ENCODE measurements around the gene SERPINA3.

GRCh38 chr14:94571395-94571794 lies 40.8 kb upstream of the SERPINA3 start:
- TF ChIP-seq, protein P1, sequence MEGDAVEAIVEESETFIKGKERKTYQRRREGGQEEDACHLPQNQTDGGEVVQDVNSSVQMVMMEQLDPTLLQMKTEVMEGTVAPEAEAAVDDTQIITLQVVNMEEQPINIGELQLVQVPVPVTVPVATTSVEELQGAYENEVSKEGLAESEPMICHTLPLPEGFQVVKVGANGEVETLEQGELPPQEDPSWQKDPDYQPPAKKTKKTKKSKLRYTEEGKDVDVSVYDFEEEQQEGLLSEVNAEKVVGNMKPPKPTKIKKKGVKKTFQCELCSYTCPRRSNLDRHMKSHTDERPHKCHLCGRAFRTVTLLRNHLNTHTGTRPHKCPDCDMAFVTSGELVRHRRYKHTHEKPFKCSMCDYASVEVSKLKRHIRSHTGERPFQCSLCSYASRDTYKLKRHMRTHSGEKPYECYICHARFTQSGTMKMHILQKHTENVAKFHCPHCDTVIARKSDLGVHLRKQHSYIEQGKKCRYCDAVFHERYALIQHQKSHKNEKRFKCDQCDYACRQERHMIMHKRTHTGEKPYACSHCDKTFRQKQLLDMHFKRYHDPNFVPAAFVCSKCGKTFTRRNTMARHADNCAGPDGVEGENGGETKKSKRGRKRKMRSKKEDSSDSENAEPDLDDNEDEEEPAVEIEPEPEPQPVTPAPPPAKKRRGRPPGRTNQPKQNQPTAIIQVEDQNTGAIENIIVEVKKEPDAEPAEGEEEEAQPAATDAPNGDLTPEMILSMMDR (IDR thresholded peaks at IDR 0.05) = no peak
- TF ChIP-seq EZH2 (IDR thresholded peaks at IDR 0.05; ENCODE audit: borderline replicate concordance, insufficient read depth, low read depth, low read length, poor library complexity, severe bottlenecking) = no peak
